Measurements from ENCODE around the gene TRAF4. TPM values are rescaled to one million over a fixed set of nuclear protein-coding genes. Genes with fewer than 3 reads are reported as not detected.

TRAF4 gene
- total and polyA plus RNA-seq, 9 of the 15 experiments (the other 6 are each of a cell fraction or from before 2014, with no cell fraction given) = 2.4 to 147 (median 72.4) TPM

DNA sequence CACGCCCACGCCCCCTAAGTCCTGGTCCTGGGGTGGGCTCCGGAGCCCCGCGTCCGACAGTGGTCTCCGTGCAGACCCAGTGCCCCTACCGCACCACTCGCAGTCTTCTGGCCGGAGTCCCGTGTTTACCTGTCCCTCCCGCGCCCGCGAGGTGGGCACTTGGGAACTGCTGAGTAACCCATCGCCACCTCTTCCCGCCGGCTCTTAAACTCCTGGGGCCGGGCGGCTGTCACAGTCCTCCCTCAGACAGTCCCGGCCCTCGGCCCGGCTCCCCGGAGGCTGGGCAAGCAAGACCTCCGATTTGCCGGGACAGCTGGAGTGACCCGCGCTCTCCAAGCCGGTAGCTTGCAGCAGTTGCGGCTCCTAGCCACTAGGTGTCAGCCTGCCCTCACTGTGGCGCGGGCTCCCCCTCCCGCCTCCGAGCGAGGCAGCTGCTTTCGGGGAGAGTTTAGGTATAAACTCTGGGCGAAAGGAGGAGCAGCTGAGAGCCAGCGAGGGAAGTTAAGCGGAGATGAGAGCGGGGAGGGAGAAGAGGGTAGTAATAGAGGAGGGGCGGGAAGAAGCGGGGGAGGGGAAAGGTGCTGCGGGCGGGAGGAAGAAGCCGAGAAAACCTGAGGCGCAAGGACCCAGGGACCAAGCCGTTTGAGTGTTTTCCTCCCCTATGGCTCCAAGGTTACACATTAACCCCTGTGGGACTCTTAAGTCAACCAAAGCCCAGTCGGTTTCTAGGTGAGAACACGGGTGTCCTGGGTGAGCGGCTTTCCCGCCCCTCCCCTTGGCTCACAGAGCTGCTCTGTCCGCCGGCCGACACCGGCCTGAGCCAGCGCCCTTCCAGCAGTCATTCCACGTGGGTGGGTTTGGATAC, 17.0 kb upstream of the TRAF4 start (continued):
- TF ChIP-seq, protein P1, sequence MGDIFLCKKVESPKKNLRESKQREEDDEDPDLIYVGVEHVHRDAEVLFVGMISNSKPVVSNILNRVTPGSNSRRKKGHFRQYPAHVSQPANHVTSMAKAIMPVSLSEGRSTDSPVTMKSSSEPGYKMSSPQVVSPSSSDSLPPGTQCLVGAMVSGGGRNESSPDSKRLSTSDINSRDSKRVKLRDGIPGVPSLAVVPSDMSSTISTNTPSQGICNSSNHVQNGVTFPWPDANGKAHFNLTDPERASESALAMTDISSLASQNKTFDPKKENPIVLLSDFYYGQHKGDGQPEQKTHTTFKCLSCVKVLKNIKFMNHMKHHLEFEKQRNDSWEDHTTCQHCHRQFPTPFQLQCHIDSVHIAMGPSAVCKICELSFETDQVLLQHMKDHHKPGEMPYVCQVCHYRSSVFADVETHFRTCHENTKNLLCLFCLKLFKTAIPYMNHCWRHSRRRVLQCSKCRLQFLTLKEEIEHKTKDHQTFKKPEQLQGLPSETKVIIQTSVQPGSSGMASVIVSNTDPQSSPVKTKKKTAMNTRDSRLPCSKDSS (IDR thresholded peaks at IDR 0.05; ENCODE audit: low read depth, partially characterized antibody) = no peak
- TF ChIP-seq, protein P2, sequence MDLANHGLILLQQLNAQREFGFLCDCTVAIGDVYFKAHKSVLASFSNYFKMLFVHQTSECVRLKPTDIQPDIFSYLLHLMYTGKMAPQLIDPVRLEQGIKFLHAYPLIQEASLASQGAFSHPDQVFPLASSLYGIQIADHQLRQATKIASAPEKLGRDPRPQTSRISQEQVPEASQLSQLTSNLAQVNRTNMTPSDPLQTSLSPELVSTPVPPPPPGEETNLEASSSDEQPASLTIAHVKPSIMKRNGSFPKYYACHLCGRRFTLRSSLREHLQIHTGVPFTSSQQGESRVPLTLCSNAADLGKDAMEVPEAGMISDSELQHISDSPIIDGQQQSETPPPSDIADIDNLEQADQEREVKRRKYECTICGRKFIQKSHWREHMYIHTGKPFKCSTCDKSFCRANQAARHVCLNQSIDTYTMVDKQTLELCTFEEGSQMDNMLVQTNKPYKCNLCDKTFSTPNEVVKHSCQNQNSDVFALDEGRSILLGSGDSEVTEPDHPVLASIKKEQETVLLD (IDR thresholded peaks at IDR 0.05) = 0 out of 2 replicates have a peak, but pooled peaks have one; percentile 27
- TF ChIP-seq ZNF584 (CRISPR knock-in tag; IDR thresholded peaks at IDR 0.05; ENCODE audit: low read depth) (no peak), BCOR (IDR thresholded peaks at IDR 0.05) (peak; percentile 52), ZNF174 (CRISPR knock-in tag; IDR thresholded peaks at IDR 0.05) (no peak), ZNF224 (CRISPR knock-in tag; IDR thresholded peaks at IDR 0.05) (no peak), COPS2 (conservative IDR thresholded peaks at IDR 0.05) (no peak), ARID1B (IDR thresholded peaks at IDR 0.05) (no peak), ZNF24 (IDR thresholded peaks at IDR 0.05) (peak; percentile 72; the same call in 1 of the 2 replicates), POLR2G (IDR thresholded peaks at IDR 0.05; ENCODE audit: low read depth, low read length) (peak; percentile 71), XRCC3 (IDR thresholded peaks at IDR 0.05) (no peak), ZBTB8A (IDR thresholded peaks at IDR 0.05; ENCODE audit: partially characterized antibody) (no peak), TAF15 (IDR thresholded peaks at IDR 0.05; ENCODE audit: low read depth, low read length) (no peak), LCOR (CRISPR knock-in tag; IDR thresholded peaks at IDR 0.05) (peak; percentile 96), GATAD2B (IDR thresholded peaks at IDR 0.05; ENCODE audit: borderline replicate concordance) (no peak)
- TF ChIP-seq, protein P3, sequence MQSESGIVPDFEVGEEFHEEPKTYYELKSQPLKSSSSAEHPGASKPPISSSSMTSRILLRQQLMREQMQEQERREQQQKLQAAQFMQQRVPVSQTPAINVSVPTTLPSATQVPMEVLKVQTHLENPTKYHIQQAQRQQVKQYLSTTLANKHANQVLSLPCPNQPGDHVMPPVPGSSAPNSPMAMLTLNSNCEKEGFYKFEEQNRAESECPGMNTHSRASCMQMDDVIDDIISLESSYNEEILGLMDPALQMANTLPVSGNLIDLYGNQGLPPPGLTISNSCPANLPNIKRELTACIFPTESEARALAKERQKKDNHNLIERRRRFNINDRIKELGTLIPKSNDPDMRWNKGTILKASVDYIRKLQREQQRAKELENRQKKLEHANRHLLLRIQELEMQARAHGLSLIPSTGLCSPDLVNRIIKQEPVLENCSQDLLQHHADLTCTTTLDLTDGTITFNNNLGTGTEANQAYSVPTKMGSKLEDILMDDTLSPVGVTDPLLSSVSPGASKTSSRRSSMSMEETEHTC (IDR thresholded peaks at IDR 0.05) = no peak
- TF ChIP-seq, protein P4, sequence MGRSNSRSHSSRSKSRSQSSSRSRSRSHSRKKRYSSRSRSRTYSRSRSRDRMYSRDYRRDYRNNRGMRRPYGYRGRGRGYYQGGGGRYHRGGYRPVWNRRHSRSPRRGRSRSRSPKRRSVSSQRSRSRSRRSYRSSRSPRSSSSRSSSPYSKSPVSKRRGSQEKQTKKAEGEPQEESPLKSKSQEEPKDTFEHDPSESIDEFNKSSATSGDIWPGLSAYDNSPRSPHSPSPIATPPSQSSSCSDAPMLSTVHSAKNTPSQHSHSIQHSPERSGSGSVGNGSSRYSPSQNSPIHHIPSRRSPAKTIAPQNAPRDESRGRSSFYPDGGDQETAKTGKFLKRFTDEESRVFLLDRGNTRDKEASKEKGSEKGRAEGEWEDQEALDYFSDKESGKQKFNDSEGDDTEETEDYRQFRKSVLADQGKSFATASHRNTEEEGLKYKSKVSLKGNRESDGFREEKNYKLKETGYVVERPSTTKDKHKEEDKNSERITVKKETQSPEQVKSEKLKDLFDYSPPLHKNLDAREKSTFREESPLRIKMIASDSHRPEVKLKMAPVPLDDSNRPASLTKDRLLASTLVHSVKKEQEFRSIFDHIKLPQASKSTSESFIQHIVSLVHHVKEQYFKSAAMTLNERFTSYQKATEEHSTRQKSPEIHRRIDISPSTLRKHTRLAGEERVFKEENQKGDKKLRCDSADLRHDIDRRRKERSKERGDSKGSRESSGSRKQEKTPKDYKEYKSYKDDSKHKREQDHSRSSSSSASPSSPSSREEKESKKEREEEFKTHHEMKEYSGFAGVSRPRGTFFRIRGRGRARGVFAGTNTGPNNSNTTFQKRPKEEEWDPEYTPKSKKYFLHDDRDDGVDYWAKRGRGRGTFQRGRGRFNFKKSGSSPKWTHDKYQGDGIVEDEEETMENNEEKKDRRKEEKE (IDR thresholded peaks at IDR 0.05; ENCODE audit: borderline replicate concordance in 1 of 2, control insufficient read depth in 1 of 2, low read depth in 2 of 2, low read length in 1 of 2) = no peak
- TF ChIP-seq, protein P5, sequence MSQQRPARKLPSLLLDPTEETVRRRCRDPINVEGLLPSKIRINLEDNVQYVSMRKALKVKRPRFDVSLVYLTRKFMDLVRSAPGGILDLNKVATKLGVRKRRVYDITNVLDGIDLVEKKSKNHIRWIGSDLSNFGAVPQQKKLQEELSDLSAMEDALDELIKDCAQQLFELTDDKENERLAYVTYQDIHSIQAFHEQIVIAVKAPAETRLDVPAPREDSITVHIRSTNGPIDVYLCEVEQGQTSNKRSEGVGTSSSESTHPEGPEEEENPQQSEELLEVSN (IDR thresholded peaks at IDR 0.05; ENCODE audit: borderline replicate concordance in 1 of 2, extremely low read depth in 1 of 2, insufficient read depth in 1 of 2, insufficient read length in 1 of 2, low read depth in 1 of 2, low read length in 1 of 2, poor library complexity in 1 of 2, severe bottlenecking in 1 of 2) = peak; percentile 79 to 89

Measured in K562 (cell line).